DMS 273 (cell line): ENCODE data around the gene TNFSF18.
A peak's percentile ranks its signal among the peaks of the same experiment; 100 is the strongest.
"Not testable (repeated sequence)": the region's sequence is repeated elsewhere in the genome, so short reads cannot be mapped to it uniquely, and the experiment has no call there.

Experiments used
- DNase-seq: peaks from one replicate; lab custom pipeline; 2025; ENCODE audit not compliant: unreplicated experiment; lab: John Stamatoyannopoulos, UW

TNFSF18 gene

GRCh38 chr1:173050865-173051264 is at the start of gene TNFSF18:
TSS of gene TNFSF18 (minus strand) at chr1:173050941. CDS start at chr1:173050896, 45 bp downstream.
- peak; percentile 77 for DNase-seq

- no peak for DNase-seq
These were observed 48.4 kb upstream of the TNFSF18 start for GRCh38 chr1:173099166-173099565.

GRCh38 chr1:173098117-173098516 is 47.4 kb upstream of the TNFSF18 start:
- no peak for DNase-seq

- no peak for DNase-seq
These were observed 46.3 kb upstream of the TNFSF18 start for GRCh38 chr1:173097001-173097400.

- no peak for DNase-seq
These were observed 44.9 kb upstream of the TNFSF18 start for GRCh38 chr1:173095632-173096031.

GRCh38 chr1:173094541-173094940 is 43.8 kb upstream of the TNFSF18 start:
- no peak for DNase-seq

GRCh38 chr1:173093691-173094445 is 43.1 kb upstream of the TNFSF18 start:
- no peak for DNase-seq

- DNase-seq = no peak
These were observed 33.6 kb upstream of the TNFSF18 start for GRCh38 chr1:173084292-173084691.

GRCh38 chr1:173082913-173083312 is 32.2 kb upstream of the TNFSF18 start:
- DNase-seq = no peak

GRCh38 chr1:173074217-173074616 is 23.5 kb upstream of the TNFSF18 start:
- not testable (repeated sequence) for DNase-seq

- DNase-seq = no peak
These were observed 13.3 kb upstream of the TNFSF18 start for GRCh38 chr1:173064011-173064410.

- DNase-seq = no peak
These were observed 12.4 kb upstream of the TNFSF18 start for GRCh38 chr1:173063171-173063570.

GRCh38 chr1:173062150-173062938 is 11.6 kb upstream of the TNFSF18 start:
- DNase-seq = no peak

GRCh38 chr1:173058556-173058955 is 7.8 kb upstream of the TNFSF18 start:
- no peak for DNase-seq

- no peak for DNase-seq
These were observed 7.2 kb upstream of the TNFSF18 start for GRCh38 chr1:173057984-173058383.

GRCh38 chr1:173056365-173056764 is 5.6 kb upstream of the TNFSF18 start:
- no peak for DNase-seq

- DNase-seq = peak; percentile 44
These were observed 2.0 kb upstream of the TNFSF18 start for GRCh38 chr1:173052681-173053196.

- DNase-seq = no peak
These were observed 1.5 kb downstream of the TNFSF18 start for GRCh38 chr1:173049322-173049633.

- DNase-seq = no peak
These were observed 2.0 kb downstream of the TNFSF18 start for GRCh38 chr1:173048621-173049321.

GRCh38 chr1:173044656-173045055 is 6.1 kb downstream of the TNFSF18 start:
- DNase-seq = no peak

GRCh38 chr1:173043253-173043652 is 7.5 kb downstream of the TNFSF18 start:
- DNase-seq = no peak

- no peak for DNase-seq
These were observed 7.9 kb downstream of the TNFSF18 start for GRCh38 chr1:173042806-173043205.
